Parathyroid adenoma (tissue), 2 donors: ENCODE data around the gene RBM19.

Source experiments
- H2AFZ ChIP-seq: fragments of 300-600 bp; sonication (generic); one replicate; pipeline ENCODE4 v1.7.0; 2017; ENCODE audit warnings: antibody characterized with exemption, mild to moderate bottlenecking
- H3K27ac ChIP-seq: fragments of 300-600 bp; sonication (generic); one replicate; pipeline ENCODE4 v1.7.0; 2017
- H3K27me3 ChIP-seq: fragments of 300-600 bp; sonication (generic); one replicate; pipeline ENCODE4 v1.7.0; 2017; ENCODE audit warnings: low read length; ENCODE audit not compliant: control insufficient read depth, insufficient read depth
- H3K36me3 ChIP-seq: fragments of 300-600 bp; sonication (generic); one replicate; pipeline ENCODE4 v1.7.0; 2017; ENCODE audit warnings: low read length; ENCODE audit not compliant: control insufficient read depth, insufficient read depth
- H3K4me1 ChIP-seq: fragments of 300-600 bp; sonication (generic); one replicate; pipeline ENCODE4 v1.7.0; 2017; ENCODE audit warnings: control low read depth
- H3K4me2 ChIP-seq: fragments of 300-600 bp; sonication (generic); one replicate; pipeline ENCODE4 v1.7.0; 2017; ENCODE audit warnings: low read length
- H3K4me3 ChIP-seq: fragments of 300-600 bp; sonication (generic); one replicate; pipeline ENCODE4 v1.7.0; 2017; ENCODE audit warnings: low read depth, low read length
- H3K79me2 ChIP-seq: fragments of 300-600 bp; sonication (generic); one replicate; pipeline ENCODE4 v1.7.0; 2017; ENCODE audit warnings: control low read depth
- H3K9ac ChIP-seq: fragments of 300-600 bp; sonication (generic); one replicate; pipeline ENCODE4 v1.7.0; 2017; ENCODE audit warnings: mild to moderate bottlenecking
- H3K9me3 ChIP-seq: fragments of 300-600 bp; sonication (generic); one replicate; pipeline ENCODE4 v1.7.0; 2017; ENCODE audit warnings: low read length; ENCODE audit not compliant: control insufficient read depth
- TF ChIP-seq, protein P1 (sequence below): fragments of 300-600 bp; sonication (generic); IDR thresholded peaks from one replicate; pipeline ENCODE4 v1.7.0; 2017; ENCODE audit warnings: antibody characterized with exemption, mild to moderate bottlenecking
- donor health status: primary hyperparathyroidism.

The RBM19 gene

DNA sequence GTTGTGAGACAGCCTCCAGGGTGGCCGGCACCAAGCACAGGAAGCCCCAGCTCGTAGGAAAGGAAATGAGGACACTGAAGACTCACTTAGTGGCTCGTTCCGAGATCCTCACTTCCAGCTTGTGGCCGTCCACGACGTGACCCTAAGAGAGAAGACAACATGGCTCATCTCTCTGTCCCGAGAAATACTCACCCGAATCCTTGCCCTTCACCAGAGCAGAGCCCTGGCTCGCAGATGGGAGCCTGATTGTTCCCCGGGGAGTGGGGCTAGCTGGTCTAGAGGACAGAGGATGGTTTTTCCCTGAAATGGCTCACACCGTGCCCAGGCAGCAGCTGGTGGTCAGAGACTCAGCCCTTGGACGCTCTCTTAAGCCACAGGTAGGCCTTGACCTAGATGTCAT, 47.8 kb downstream of the RBM19 start:
- Histone ChIP-seq H3K4me3 (no peak overlapping the region), H2AFZ (no peak overlapping the region), H3K27me3 (no peaks in the 10 kb centered on the region), H3K9ac (no peak overlapping the region), H3K9me3 (no peaks in the 10 kb centered on the region), H3K4me2 (no peak overlapping the region), H3K79me2 (no peaks in the 10 kb centered on the region), H3K27ac (no peak overlapping the region), H3K36me3 (no peaks in the 10 kb centered on the region), H3K4me1 (no peaks in the 10 kb centered on the region)
- TF ChIP-seq, protein P1, sequence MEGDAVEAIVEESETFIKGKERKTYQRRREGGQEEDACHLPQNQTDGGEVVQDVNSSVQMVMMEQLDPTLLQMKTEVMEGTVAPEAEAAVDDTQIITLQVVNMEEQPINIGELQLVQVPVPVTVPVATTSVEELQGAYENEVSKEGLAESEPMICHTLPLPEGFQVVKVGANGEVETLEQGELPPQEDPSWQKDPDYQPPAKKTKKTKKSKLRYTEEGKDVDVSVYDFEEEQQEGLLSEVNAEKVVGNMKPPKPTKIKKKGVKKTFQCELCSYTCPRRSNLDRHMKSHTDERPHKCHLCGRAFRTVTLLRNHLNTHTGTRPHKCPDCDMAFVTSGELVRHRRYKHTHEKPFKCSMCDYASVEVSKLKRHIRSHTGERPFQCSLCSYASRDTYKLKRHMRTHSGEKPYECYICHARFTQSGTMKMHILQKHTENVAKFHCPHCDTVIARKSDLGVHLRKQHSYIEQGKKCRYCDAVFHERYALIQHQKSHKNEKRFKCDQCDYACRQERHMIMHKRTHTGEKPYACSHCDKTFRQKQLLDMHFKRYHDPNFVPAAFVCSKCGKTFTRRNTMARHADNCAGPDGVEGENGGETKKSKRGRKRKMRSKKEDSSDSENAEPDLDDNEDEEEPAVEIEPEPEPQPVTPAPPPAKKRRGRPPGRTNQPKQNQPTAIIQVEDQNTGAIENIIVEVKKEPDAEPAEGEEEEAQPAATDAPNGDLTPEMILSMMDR = no peak

DNA sequence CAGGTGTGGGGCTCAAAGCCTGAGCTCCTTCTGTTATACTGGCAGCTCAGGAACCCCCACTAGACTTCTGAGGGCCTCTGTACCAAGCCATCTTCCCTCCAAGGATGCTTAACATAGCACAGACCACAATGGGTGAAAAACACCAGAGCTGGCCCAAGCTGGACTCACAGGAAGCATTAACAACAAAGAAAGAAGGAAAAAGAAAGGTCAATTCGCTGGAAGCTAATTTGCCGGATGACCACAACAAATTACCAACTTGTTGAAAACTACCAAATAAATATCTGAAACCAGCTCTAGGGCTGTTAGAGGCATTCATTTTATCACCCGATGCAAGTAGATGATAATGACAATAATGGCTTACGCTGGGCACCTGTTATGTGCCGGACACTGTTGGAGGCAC, 48.7 kb downstream of the RBM19 start:
- Histone ChIP-seq H3K36me3 (no peaks in the 10 kb centered on the region), H3K79me2 (no peaks in the 10 kb centered on the region)

DNA sequence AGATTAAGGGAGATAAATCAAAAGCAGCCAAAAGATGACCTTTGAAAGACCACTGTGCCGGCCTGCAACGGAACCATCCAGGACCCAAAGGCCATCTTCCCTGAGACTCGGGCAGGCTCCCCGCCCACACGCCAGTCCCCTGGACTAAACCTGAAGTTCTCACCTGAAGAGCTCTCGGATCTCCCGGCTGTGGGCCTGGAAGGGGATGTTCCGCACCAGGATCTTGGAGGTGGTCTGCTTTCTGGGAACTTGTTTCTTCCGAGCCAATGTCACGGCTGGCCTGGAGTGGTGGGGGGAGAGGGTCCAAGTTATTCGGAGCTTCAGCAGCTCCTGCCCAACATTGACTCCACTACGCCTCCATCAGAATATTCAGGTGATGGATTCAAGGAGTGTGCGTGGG, 51.3 kb downstream of the RBM19 start:
- no peak overlapping the region for H2AFZ ChIP-seq
- H3K9me3 ChIP-seq = no peaks in the 10 kb centered on the region
- no peak overlapping the region for H3K27ac ChIP-seq
- H3K27me3 ChIP-seq = no peaks in the 10 kb centered on the region
- TF ChIP-seq, protein P1 = no peak
- no peaks in the 10 kb centered on the region for H3K36me3 ChIP-seq
- H3K4me1 ChIP-seq = no peaks in the 10 kb centered on the region
- H3K4me2 ChIP-seq = no peak overlapping the region
- no peak overlapping the region for H3K9ac ChIP-seq
- H3K79me2 ChIP-seq = no peaks in the 10 kb centered on the region
- H3K4me3 ChIP-seq = no peak overlapping the region

More for the DNA sequence above, 48.7 kb downstream of the RBM19 start:
- Histone ChIP-seq H3K9ac (no peak overlapping the region), H2AFZ (no peak overlapping the region), H3K9me3 (no peaks in the 10 kb centered on the region), H3K27ac (no peak overlapping the region), H3K4me2 (no peak overlapping the region), H3K4me3 (no peak overlapping the region), H3K4me1 (no peaks in the 10 kb centered on the region), H3K27me3 (no peaks in the 10 kb centered on the region)
- TF ChIP-seq, protein P1 = no peak

DNA sequence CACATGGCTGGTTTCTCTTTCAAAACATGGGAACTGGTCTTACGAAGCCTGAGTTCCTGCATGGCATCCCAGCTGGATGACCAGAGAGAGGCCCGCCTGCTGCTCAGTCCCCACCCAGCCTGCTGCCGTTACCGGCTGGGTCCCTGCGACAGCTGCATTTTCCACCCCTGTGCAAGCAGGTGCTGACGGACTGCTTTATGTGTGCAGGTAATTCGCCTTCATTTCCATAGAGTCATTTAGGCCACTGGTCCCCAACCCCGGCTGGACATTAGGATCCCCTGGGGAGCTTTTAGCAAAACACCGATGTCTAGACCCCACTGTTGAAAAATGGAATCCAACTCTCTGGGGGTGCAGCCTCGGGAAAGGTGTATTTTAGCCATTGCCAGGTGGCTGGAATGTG, 51.9 kb downstream of the RBM19 start:
- Histone ChIP-seq H3K27ac (no peak overlapping the region), H3K4me2 (no peak overlapping the region), H3K79me2 (no peaks in the 10 kb centered on the region), H3K9me3 (no peaks in the 10 kb centered on the region), H3K4me1 (no peaks in the 10 kb centered on the region), H3K36me3 (no peaks in the 10 kb centered on the region), H3K4me3 (no peak overlapping the region), H3K9ac (no peak overlapping the region), H2AFZ (no peak overlapping the region), H3K27me3 (no peaks in the 10 kb centered on the region)
- TF ChIP-seq, protein P1 = no peak

DNA sequence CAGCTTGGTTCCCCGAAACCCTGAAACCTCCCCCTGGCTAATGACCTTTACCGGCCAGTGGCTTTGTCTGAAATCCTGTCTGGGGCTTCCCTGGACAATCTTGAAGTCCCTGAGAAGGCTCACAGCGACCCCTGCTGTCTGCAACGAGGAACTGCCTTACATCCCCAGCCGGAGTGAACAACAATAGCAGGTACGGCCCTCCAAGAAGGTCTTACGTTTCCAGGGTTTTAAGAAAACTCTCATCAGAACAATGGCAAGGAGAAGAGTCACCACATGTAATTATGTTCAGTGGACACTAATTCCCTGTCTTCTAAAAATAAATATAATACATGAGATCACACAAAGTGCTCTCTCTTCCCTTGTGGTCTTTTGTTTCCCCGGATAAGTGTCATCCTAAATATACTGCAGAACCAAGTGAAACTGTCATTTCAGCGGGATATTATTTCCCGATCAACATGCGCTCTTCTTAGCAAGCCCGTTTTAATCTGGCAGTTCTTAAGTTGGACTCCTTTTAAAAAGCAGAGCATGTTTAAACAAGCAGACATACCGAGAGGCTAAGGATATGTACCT, 53.3 kb downstream of the RBM19 start:
- Histone ChIP-seq H3K4me2 (no peak overlapping the region), H3K79me2 (no peaks in the 10 kb centered on the region), H3K4me3 (no peak overlapping the region), H3K36me3 (no peaks in the 10 kb centered on the region), H3K9ac (no peak overlapping the region), H3K27ac (no peak overlapping the region), H3K9me3 (no peaks in the 10 kb centered on the region), H3K4me1 (no peaks in the 10 kb centered on the region), H2AFZ (no peak overlapping the region), H3K27me3 (no peaks in the 10 kb centered on the region)
- TF ChIP-seq, protein P1 = peak; percentile 76
